HG02943 (cell line): Measurements from ENCODE around the gene C19orf12.
"Not testable (repeated sequence)": the region's sequence is repeated elsewhere in the genome, so short reads cannot be mapped to it uniquely, and the experiment has no call there.

Source experiments
- ATAC-seq: cut with Tn5 transposase; IDR thresholded peaks from one replicate; pipeline ENCODE4 v1.9.1; 2021; ENCODE audit warnings: mild to moderate bottlenecking, low read depth, moderate library complexity; ENCODE audit not compliant: unreplicated experiment

The C19orf12 gene

DNA sequence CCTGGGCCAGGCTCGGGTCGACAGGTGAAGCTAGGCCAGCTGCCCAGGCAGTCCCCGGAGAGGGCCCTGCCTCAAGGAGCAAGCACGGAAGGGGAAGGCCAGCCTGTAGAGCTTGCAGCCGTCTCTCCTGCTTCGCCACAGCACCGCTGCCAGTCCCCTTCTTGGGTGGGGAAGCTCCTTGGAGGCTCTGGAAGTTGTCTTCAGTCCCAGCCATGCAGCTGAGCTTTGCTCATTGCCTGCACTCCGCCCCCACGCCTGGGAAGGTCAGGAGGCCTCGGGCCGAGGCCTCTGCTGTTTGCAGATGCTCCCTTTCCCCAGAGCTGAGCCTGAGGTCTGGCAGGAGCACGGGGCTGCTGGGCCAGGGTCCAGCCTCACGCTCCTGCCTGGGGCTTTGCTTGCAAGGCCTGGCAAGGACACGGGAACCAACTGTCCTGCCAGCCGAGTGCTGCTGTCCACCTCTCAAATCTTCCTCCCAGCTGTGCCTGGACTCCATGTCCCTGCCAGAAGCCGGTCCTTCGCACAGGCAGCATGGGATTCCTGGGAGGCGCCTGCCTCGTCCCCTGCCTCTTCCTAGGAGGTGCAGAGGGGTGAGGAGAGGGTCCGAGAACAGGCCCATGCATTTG is 36.5 kb downstream of the C19orf12 start:
- ATAC-seq = no peak

DNA sequence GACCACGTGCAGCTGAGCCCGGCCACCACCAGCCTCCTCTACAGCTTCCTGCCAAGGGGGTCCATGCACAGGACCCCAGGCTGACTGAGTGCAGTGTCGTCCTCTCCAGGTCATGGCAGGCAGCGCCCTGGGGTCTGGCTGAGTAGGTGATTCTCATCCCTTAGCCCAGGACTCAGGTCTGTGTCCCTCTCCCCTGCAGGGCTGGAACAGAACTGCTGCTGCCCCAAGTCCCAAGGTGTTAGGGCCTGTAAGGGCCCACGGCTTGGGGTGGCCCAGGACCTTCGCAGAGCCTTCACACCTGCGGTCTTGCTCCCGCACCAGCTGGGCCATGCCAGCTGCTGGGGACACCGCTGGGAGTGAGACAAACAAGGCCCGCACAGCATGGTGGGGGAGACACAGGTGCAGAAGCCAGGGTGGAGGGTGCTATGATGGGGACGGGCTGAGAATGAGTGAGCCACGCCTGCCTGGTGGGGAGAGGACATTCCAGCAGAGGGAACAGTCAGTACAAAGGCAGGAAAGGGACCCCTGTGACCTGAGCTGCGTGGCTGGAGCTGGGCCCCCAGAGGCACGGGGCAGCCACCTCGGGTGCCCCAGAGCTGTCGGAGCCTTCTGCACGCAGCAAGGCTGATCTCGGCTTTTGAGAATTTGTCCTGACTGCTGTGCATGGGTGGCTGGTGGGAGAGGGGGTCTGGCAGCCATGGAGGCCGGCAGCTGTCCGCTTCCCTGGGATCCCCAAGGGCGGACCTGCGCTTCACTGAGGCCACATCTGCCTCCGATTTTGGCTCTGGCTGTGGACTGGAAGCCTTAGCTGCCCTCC is 37.9 kb downstream of the C19orf12 start:
- no peak for ATAC-seq

DNA sequence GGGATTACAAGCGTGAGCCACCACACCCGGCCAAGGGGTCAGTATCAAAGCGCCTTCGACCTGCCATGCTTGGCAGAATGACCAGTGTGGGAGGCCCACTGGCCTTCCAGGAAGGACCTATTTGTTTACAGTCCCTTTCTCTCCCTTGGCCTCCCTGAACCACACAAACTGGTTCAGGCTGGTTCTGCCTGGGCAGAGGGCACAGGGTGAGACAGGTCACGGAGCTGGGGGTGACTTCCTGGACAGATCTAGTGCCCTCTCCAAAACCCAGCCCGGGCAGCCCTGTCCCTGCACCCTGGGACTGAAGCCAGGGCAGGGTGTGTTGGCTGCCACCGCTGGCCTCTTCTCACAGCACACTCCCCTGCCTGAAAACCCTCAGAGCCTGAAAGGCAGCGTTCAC is 38.5 kb downstream of the C19orf12 start:
- no peak for ATAC-seq

DNA sequence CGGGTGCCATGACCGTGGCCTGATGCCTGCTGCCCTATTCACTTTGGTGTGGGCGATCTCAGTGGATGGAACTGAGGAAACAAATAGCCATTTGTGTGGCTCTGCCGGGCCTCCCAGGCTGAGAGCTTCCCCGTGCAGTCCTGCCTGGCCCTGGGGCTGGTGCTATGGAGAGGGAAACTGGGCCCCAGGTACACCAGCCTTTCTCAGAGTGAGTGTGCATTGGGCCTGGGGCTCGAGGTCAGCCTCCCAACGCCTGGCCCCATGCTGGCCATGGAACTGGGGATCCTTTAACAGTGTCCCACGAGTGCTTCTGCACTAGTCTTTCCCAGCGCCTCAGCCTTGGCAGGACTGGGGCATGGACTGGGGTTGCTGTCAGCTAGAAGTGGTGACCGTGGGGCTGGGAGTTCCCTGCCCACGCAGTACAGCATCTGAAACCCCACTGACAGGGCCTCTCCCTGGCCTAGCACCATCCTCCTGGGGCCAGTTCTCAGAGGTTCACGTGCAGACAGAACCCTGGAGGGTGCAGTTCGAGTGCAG is 39.3 kb downstream of the C19orf12 start:
- no peak for ATAC-seq

DNA sequence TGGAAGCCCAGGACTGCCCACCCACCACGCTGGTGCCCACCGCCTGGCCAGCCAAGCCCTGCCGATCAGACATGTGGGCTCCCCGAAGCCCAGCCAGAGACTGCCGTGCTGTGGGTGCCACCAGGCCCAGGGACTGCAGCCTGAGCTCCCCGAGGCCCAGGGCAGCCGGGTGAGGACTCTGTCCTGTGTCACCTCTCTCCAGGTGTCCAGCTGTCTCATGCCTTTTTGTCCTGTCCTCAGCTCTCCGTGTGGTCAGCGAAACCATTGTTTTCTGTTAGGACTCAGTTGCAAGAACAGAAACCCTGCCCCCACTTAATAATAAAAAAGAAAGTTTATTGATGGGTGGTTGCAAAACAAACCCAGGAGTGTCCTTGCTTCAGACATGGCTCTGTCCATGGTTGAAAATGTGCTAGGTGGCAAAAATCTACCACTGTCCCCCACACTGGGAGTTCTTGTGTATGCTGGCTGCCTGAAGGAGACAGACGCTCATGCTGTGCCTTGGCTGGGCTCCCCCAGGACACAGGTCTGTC is 39.9 kb downstream of the C19orf12 start:
- ATAC-seq = no peak

DNA sequence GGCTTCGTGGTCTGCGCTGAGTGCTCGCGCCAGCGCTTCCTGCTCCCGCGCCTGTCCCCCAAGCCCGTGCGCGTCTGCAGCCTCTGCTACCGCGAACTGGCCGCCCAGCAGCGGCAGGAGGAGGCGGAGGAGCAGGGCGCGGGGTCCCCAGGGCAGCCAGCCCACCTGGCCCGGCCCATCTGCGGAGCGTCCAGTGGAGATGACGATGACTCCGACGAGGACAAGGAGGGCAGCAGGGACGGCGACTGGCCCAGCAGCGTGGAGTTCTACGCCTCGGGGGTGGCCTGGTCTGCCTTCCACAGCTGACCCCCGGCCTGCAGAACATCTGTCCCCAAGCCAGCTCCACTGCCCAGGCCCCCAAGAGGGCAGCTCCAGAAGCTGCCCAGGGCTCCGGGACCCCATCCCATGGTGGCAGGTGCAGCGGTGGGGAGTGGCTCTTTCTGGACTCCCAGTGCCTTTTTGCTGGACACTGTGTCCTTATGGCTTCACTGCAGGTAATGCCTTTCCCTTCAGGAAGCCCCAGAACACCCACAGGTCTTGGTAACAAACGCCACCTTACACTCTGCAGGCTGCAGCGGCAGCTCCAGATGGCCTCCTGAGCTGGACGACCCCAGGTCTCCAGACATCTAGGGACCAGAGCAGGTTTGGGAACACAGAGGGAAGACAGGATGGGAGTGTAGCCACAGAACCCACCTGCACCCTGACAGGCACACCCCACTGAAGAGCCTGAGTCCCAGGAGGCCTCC is 40.5 kb downstream of the C19orf12 start:
- ATAC-seq = no peak

DNA sequence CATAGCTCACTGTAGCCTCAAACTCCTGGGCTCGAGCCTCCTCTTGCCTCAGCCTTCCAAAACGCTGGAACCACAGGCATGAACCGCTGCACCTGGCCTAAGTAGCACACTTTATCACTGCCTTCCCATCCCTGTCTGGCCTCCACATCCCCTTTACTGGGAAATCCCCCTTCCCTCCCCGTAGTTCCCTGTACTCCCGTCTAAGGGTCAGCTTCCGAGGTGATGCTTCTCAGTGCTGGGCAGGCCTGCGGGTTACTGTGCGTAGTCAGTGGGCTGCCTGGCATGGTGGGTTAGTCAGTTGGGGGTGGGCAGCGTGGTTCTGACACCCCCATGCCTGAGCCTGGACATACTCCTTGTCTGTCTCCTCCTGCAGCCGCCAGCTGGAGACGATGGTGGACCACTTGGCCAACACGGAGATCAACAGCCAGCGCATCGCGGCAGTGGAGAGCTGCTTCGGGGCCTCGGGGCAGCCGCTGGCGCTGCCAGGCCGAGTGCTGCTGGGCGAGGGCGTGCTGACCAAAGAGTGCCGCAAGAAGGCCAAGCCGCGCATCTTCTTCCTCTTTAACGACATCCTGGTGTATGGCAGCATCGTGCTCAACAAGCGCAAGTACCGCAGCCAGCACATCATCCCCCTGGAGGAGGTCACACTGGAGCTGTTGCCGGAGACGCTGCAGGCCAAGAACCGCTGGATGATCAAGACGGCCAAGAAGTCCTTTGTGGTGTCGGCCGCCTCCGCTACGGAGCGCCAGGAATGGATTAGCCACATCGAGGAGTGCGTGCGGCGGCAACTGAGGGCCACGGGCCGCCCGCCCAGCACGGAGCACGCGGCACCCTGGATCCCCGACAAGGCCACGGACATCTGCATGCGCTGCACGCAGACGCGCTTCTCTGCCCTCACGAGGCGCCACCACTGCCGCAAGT is 41.4 kb downstream of the C19orf12 start:
- ATAC-seq = no peak

DNA sequence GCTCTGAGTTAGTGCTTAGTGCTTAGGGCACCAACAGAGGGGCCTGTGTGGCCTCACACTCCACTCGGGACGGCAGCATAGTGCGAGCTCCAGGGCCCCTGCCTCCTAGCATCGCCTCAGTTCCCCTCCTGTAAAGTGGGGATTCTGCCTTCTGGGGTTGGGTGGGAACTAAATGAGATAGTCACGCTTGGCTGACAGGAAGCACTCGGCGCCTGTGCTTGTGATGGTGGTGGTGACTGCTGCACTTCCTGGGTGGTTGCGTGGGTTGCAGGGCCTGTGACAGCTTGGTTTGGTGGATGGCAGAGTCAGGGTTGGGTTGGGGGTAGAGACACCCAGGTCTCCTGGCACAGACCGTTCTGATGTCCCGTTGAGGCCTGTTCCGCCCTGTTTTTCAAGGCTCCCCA is 42.1 kb downstream of the C19orf12 start:
- no peak for ATAC-seq

DNA sequence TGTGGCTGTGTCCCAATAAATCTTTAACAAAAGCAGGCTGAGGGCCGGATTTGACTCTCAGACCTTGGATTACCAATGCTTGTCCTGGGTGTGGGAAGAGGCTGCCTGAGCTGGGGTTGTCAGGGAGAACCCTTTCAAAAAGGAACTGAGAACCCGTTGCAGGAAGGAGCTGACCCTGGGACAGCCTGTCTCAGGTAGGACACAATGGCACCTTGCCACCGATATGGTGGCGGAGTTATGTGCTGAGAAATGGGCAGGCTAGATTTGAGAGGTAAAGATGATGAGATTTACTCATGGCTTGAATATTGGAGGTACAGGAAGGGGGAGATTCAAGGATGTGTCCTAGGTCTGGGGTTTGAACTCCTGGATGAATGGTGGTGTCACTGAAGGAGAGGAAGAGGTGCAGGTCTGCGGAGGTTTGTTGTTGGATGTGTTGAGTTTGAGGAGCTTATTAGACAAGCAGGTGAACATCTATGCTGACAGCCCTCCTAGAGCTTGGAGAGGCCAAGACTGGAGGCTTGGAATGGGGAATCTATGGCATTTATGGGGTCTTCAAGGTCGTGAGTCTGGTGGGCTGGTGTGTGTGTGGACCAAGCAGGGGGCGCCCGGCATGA is 42.6 kb downstream of the C19orf12 start:
- ATAC-seq = no peak

DNA sequence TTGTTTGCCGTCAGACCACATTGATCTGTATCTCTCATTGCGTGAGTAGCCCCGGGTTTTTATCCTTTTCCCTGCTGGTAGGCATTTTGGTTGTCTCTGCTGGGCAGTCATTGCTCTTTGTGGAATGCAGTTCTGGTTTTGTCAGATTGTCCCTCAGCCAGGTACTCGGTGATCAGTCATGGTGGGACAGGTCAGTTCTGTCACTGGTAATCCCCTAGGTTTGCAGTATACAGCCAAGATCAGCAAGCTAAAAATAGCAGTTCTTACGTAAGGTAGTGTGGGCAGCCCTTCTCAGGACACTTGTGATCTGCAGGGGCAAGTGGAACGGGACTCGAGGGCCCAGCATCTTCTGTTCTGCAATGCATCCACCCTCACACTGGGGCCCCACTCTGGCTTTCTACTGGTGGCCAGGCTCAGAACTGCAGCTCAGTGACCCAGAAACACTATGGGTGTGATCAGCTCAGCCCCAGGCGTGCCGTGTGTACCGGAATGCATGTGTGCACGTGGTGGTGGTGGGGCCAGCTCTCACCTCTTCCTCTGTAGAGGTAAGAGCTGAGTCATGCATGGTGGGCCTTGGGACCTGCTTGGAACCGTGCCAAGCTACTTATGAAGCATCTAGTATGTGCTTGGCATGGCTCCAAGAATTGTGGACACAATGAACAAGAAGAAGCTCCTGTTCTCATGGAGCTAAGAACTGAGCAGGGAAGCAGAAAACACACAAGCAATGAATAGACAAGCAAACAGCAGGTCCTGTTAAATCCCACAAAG is 43.5 kb downstream of the C19orf12 start:
- peak; percentile 71 for ATAC-seq

DNA sequence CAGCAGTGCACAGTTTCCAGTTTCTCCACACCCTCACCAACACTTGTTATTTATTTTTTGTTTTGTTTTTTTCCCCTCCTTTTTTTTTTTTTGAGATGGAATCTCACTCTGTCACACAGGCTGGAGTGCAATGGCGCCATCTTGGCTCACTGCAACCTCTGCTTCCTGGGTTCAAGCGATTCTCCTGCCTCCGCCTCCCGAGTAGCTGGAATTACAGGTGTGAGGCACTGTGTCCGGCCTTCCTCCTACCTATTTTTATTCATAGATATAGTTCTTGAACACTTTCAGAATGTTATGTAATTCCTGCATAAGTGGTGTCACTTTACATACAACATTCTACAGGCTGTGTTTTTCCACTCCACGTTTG is 44.1 kb downstream of the C19orf12 start:
- not testable (repeated sequence) for ATAC-seq

DNA sequence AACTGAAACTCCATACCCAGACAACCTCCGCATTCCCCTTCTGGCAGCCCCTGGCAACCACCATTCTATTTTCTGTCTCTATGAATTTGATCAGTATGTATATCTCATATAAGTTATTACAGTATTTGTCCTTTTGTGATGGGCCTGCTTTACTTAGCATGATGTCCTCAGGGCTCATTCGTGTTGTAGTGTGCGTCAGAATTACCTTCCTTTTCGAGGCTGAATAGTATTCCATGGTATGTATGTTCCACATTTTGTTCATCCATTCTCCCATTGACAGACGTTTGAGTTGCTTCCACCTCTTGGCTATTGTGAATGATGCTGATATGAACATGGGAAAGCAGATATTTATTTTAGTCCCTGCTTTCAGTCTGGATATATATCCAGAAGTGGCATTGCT is 44.8 kb downstream of the C19orf12 start:
- no peak for ATAC-seq

DNA sequence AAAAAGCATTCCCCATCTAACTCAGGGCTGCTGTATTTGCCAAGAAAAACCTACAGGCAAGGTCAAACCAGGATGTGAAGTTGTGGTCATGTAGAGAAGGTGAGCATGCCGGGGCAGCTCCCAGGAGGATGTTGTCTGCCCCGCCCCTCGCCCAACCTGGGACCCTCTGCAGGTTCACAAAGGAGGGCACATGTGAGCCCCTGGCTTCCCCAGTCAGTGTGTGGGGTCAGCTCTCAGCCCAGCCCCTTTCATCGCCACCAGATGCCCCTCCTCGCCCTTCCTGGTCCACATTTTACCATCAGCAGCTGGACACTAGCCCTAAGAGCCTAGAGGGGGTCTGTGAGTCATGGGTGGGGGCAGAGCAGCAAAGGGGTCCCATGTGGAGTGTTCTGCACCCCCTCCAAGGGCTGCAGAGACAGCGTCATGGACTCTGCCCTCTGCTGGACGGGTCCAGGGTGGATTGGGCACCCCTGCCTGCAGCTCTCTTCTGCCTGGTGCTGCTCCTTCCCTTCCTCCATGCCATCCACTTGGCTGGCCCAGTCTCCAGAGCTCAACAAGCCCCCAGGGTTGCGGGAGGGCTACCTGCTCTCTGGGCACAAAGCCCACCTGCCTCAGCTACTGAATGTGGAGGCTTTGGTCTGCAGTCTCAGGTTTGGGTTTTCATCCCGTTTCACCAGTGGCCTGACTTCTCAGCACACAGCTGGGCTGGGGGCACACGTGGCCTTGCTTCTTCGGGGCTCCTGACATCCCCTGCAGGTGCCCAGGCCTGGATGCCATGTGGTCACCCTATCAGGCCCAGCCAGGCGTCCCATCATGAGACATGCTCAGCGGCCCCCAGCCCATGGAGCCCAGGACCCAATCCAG is 46.1 kb downstream of the C19orf12 start:
- ATAC-seq = no peak

DNA sequence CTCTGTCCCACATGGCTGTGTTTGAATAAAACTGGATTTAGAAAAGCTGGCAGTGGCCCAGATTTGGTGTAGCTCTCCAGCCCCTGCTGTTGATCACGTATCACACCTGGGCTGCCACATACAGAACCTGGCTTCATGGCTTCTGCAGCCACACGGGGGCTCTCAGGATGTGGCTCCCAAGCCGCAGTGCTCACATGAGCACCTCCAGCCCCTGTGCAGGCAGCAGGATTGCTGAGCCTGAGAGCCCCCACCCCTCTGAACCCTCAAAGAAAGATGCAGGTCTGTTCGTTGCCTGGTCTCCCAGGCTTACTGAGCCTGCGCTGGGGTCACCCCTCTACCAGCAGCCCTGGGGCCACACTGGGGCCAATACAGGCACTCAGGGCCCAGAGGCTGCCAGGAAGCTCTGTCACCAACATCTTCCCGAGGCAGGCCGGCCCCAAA is 47.1 kb downstream of the C19orf12 start:
- ATAC-seq = no peak

DNA sequence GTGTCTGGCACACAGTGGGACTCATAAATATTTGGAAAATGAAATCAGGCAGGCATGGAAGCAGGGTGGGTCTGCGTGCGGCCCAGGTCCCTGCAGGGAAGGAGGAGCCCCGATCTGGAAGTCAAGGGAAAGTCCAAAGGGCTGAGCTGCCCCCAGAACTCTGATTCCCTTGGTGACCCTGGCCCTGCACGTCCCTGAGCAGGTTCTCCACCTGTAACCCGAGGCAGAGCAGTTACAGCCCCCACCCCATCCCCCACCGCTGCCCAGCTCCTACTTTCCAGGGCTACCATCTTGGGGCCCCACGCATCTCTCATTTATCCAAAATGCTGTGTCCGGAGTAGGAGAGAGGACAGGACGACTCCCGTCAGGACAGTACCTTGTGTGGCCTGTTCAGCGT is 47.7 kb downstream of the C19orf12 start:
- no peak for ATAC-seq

DNA sequence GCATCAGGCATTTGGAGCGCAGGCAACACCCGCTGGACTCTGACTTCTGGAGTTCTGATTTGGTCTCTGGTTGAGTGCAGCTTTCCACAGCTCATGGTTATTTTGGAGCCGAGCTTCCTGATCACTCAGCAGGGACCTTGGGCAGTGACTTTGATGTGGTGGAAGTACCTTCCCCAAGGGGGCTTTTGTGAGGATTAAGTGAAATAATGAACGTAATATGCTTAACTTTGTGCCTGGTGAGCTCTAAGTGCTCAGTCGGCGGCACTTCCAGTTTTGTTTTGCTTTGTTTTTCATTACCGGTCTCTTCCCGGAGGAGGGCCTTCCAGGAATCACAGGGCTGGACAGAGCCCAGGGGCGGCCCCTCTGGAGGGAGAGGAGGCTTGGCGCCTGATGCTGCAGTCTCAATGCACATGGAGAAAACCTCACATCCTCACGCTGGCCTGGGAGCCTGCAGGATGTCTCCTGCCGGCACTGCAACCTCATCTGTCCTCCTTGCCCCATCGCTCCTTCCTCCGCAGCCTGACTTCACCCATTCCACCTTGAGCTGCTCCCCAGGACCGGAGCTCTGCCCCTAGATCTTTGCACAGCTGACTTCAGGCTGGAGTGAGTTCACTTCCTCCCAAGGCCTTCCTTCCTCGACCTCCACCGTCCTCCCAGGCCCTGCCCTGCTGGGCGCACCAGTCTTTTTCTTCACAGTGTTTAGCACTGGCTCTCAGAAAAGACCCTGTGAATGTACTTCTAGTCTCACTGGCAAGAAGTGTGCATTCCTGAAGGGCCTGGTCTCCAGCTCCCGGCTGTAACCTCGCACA is 48.3 kb downstream of the C19orf12 start:
- no peak for ATAC-seq
